Measurements from ENCODE around the gene TNIP1.
A peak's percentile ranks its signal among the peaks of the same experiment; 100 is the strongest.

The TNIP1 gene

GRCh38 chr5:151051066-151051930, 29.5 kb downstream of the TNIP1 start:
- peak; percentile 82 for TF ChIP-seq CTCF (IDR thresholded peaks at IDR 0.05; ENCODE audit: insufficient read depth, low read length, poor library complexity, severe bottlenecking)
- Histone ChIP-seq H3K36me3 (ENCODE audit: control insufficient read depth, insufficient read depth, low read length) (peaks cover 66% of the 10 kb centered on the region), H3K4me3 (replicated peaks; ENCODE audit: low read depth, low read length) (no peak overlapping the region), H3K27me3 (replicated peaks; ENCODE audit: control insufficient read depth, insufficient read depth, low read length) (no peaks in the 10 kb centered on the region)
- peak; percentile 50 for DNase-seq (ENCODE audit: extremely low read depth, insufficient read length)

GRCh38 chr5:151048526-151048925, 32.3 kb downstream of the TNIP1 start:
- H3K36me3 ChIP-seq (ENCODE audit: control insufficient read depth, insufficient read depth, low read length), result peaks cover 53% of the 10 kb centered on the region
- peak; percentile 24 for TF ChIP-seq CTCF (IDR thresholded peaks at IDR 0.05; ENCODE audit: insufficient read depth, low read length, poor library complexity, severe bottlenecking)
- DNase-seq (ENCODE audit: extremely low read depth, insufficient read length), result no peak
- no peaks in the 10 kb centered on the region for H3K27me3 ChIP-seq (replicated peaks; ENCODE audit: control insufficient read depth, insufficient read depth, low read length)
- no peak overlapping the region for H3K4me3 ChIP-seq (replicated peaks; ENCODE audit: low read depth, low read length)

- TF ChIP-seq CTCF (IDR thresholded peaks at IDR 0.05; ENCODE audit: insufficient read depth, low read length, poor library complexity, severe bottlenecking), result peak; percentile 80
- H3K4me3 ChIP-seq (replicated peaks; ENCODE audit: low read depth, low read length), result no peak overlapping the region
- H3K27me3 ChIP-seq (replicated peaks; ENCODE audit: control insufficient read depth, insufficient read depth, low read length), result no peaks in the 10 kb centered on the region
- DNase-seq (ENCODE audit: extremely low read depth, insufficient read length), result no peak
- H3K36me3 ChIP-seq (ENCODE audit: control insufficient read depth, insufficient read depth, low read length), result peaks cover 52% of the 10 kb centered on the region
Observed at GRCh38 chr5:151047814-151048425, 32.9 kb downstream of the TNIP1 start.

GRCh38 chr5:151042453-151043093, 38.3 kb downstream of the TNIP1 start:
- DNase-seq (ENCODE audit: extremely low read depth, insufficient read length), result no peak
- H3K27me3 ChIP-seq (replicated peaks; ENCODE audit: control insufficient read depth, insufficient read depth, low read length), result no peaks in the 10 kb centered on the region
- TF ChIP-seq CTCF (IDR thresholded peaks at IDR 0.05; ENCODE audit: insufficient read depth, low read length, poor library complexity, severe bottlenecking), result no peak
- H3K36me3 ChIP-seq (ENCODE audit: control insufficient read depth, insufficient read depth, low read length), result peaks cover 57% of the 10 kb centered on the region
- H3K4me3 ChIP-seq (replicated peaks; ENCODE audit: low read depth, low read length), result no peak overlapping the region

GRCh38 chr5:151041577-151042268, 39.1 kb downstream of the TNIP1 start:
- DNase-seq (ENCODE audit: extremely low read depth, insufficient read length), result no peak
- no peak for TF ChIP-seq CTCF (IDR thresholded peaks at IDR 0.05; ENCODE audit: insufficient read depth, low read length, poor library complexity, severe bottlenecking)
- H3K27me3 ChIP-seq (replicated peaks; ENCODE audit: control insufficient read depth, insufficient read depth, low read length), result no peaks in the 10 kb centered on the region
- no peak overlapping the region for H3K4me3 ChIP-seq (replicated peaks; ENCODE audit: low read depth, low read length)
- H3K36me3 ChIP-seq (ENCODE audit: control insufficient read depth, insufficient read depth, low read length), result peaks cover 58% of the 10 kb centered on the region
